Measurements from ENCODE around the gene GRID2. TPM values are rescaled to one million over a fixed set of nuclear protein-coding genes. Genes with fewer than 3 reads are reported as not detected.

GRID2 gene
- total RNA-seq, 1 experiment from 2014 or later = not detected

DNA sequence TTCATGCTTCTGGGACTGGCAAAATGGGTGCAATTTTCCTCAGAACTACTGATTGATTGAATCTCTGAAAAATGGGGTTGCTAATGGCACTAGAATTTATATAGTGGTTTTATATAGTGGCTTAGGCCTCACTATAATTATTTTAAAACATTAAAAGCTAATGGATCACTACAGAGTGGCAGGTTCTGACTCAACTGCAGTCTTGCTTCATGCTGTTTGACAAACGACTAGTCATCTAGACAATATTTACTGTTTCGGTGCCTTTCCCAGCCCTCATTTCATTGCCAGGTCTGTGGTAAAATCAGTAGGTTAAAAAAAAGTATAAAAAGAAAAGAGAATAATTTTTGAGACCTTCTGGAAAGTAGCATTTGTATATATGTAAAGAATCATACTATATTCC lies 1172.0 kb downstream of the GRID2 start:
- no peak for DNase-seq (ENCODE audit: low read depth)

DNA sequence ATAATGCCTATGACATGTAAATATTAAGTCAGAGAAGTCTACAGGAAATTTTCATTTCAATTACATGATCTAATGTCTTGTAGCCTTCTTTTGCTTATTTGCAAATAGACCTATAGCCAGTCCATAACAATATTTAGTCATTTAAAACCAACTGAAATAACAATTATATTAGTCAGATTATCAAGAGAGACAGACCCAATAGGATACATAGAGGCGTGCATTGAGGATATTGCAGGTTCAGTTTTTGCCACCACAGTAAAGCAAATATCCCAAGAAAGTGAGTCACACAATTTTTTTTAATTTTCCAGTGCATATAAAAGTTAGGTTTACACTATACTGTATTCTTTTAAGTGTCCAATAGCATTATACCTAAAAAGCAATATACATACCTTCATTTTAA lies 1175.0 kb downstream of the GRID2 start:
- DNase-seq (ENCODE audit: low read depth) = no peak

DNA sequence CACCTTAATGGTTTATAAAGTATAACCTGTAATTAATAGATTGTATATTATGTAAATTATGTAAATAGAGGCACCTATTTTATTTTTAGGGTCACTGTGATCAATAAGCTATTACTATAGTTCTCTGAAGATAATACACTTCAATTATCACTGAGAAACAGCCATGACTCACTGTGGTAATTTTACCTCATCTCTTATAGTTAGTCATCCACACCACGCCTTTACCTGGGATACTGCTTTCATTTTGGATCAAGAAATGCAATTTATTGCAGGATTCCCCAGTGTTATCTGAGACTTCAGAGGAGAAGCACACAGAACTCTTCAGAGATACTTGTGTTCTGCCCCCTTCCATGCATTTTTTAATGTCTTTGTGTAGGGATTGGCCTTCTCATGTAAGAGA lies 1176.7 kb downstream of the GRID2 start:
- no peak for DNase-seq (ENCODE audit: low read depth)

DNA sequence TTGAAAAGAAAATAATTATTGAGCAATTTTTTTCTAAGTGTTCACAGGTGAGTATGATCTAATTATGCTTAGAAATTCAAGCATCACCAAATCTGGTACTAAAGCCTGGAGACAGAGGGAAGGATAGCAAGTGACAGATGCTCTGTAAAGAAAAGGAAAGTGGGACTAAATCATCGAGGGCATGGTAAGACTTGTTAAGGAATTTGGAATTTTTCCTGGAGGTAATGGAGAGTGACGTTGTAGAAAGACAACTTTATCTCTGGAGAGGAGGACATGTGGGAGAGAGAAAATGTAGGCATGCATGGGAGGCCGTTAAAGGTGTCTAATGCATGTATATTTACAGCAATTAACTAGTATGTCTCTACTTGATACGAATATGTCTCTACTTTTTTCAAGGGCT lies 1191.6 kb downstream of the GRID2 start:
- no peak for DNase-seq (ENCODE audit: low read depth)

DNA sequence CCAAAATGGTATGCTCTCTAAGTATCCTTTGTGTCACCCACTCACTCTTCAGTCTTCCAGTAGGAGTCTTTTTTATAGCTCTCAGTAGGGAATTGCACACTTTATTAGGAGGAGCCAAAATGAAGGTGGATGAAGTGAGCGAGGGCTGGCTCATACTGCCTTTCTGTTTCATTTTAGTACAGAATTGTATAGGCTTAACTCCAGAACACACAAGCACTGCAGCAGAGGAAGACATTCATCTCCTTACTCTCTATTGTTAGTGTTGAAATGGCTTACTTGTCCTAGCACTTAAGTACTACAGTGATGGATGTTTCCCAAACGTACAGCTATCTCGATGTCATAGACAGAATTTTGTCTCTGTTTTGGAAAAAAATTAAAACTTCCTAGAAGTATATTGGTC lies 1197.5 kb downstream of the GRID2 start:
- no peak for DNase-seq (ENCODE audit: low read depth)

DNA sequence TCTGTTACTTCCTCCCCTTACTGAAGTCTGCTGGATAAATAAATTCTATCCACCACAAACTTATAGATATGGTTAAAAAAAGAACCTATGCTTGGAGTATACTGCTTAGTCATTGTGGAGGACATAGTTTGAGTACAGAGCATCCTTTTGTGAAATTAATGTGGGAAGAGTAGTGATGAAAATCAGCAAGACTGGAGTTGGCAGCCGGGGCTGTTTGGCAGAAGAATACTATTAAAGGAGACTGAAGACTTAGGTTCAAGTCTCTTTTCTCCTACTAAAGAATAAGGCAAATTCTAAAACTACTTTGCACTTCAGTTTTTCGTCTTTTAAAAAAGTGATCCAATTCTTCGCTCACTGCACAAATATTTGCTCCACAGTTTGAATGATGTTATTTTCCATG lies 1198.2 kb downstream of the GRID2 start:
- no peak for DNase-seq (ENCODE audit: low read depth)

DNA sequence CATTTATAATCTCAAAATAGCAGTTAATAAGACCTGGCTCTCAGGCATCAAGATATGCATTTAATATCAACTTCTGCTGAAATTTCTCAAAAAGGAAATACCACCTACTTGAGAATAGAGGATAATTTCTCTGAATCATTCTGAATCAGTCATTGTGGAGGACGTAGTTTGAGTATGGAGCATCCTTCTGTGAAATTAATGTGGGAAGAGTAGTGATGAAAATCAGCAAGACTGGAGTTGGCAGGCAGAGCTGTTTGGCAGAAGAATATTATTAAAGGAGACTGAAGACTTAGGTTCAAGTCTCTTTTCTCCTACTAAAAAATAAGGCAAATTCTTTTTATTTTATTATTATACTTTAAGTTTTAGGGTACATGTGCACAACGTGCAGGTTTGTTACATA lies 1199.2 kb downstream of the GRID2 start:
- no peak for DNase-seq (ENCODE audit: low read depth)

DNA sequence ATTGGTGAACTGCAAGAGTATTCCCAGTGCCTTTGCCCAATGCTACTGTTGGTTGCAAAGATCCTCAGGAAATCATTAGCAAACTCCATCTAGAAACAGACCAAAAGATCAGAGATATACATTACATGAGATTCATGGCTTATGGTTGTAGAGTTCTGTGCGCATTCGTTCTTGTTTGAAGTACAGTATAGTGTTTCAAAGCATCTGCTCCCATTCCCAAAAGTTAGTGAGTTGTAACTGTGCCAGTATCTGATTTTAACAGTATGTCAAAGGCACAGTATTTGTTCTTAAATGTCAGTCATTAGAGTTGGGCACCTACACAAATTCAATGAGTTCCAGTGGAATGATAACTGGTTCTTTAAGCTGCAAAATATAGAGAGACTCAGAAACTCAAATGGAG lies 1210.1 kb downstream of the GRID2 start:
- no peak for DNase-seq (ENCODE audit: low read depth)

DNA sequence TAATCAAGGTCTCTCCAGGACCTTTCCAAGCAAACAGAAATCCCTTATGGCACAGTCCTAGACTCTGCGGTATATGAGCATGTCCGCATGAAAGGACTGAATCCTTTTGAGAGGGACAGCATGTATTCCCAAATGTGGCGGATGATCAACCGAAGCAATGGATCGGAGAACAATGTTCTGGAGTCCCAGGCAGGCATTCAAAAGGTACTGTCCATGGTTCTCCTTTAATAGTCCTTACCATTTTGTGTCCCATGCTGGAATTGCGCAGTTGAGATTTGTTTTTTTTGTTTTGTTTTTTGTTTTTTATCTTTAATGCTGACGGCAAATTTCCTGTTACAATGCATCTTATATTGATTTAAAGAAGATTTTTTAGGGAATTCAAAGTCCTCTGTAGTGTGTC lies 1211.4 kb downstream of the GRID2 start:
- no peak for DNase-seq (ENCODE audit: low read depth)

DNA sequence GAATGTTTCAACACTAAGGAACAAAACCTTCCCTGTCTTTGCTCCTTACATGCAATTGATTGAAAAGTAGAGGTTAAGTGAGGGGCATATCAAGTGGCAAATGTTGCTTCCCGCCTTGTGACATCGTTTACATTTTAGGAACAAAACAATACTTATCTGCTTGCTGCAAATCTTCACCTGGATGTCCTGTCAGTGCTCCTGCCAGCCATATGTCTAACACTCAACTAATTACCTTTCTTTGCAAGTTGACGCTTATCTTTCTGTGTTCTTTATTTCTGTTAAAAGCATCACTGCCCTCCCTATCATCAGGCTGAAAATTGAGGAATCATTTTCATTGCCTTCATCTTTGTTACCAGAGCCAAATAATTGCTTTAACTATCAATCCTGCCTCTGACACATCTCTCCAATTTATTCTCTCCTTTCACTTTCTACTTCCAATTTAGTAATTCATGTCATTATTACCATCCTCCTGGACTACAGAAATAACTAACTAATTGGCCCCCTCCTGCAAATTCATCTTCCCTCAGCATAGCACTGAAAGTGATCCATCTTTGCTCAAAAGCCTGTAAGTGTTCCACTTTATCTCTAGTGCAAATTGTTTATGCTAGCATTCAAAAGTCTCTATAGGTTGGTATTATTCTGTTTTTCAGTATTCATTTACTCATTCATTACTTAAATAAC lies 1226.1 kb downstream of the GRID2 start:
- no peak for DNase-seq (ENCODE audit: low read depth)

DNA sequence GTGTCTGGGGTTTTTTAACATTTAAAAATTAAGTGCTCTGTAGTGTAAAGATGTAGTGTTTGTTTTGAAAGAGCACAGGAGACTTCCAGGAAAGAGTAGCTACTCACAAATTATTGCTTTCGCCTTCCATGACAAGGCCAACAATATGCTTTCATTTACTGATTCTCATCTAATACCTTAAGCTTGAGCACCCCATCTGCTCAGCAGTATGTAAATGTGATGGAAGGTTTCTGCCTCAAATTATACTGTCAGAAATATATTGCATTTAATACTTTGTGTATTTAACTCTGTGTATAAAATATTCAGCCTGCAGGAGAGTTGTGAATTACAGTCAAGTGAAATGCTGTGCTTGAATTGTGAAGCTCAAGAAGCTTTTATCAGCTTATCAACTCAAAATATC lies 1228.5 kb downstream of the GRID2 start:
- DNase-seq (ENCODE audit: low read depth) = no peak

DNA sequence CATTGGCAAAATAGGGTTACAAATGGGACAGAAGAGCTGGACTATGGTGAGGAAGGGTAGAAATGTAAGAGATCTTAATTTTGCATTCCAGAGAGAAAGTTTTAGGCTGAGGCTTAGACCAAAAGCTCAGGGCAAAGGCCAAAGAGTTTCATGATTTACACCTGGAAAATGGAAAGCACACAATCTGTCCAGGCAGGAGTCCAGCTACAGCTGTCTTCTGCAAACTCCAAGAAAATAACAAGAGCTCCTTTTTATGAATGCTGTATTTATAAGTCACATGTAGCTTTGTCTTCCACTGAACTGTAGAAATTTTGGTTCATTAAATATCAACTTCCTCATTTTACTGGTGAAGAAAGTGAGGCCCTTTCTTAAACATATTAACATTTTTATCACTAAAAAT lies 1236.8 kb downstream of the GRID2 start:
- DNase-seq (ENCODE audit: low read depth) = no peak

DNA sequence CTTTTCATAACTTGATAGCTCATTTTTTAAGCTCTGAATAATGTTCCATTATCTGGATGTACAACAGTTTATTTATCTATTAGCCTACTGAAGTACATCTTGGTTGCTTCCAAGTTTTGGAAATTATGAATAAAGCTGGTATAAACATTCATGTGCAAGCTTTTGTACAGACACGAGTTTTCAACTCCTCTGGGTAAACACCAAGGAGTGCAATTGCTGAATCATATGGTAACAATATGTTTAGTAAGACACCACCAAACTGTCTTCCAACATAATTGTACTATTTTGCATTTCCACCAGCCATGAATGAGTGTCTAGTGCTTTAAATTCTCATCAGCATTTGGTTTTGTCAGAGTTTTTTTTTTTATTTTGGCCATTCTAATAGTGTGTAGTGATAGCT lies 1258.1 kb downstream of the GRID2 start:
- DNase-seq (ENCODE audit: low read depth) = no peak

DNA sequence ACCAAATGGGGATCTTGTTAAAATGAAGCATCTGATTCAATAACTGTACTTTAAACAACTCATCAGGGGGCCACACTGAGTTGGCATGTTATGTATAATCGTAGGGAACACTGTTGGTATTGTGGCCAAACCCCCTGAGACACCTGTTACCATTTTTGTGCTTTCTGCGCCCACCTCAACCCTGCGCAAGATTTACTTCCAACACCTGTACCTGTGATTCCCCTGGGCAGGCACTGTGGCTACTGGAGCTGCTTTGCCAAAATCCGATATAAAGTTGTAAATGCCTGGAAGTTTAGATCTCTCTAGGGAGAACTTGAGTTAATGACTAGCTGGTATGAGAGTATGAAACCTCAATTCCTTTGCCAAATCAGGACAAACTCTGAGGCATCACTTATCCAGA lies 1265.0 kb downstream of the GRID2 start:
- DNase-seq (ENCODE audit: low read depth) = no peak

DNA sequence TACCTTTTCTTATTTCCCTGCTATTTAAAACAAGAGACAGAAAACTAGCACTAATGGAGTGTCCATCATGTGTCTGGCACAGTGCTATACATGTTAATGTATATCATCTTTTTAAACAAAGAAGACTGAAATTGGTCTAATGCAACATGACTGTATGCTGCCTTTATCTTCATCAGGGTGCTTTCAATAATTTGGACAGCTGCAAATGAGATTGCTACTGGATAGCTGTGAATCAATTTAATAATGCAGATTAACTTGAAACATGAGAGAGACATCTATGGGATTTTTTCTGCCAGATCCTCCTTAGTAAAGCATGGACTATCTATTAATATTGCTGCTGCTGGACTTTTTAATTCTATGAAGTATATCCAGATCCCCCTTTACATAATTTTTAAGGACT lies 1269.5 kb downstream of the GRID2 start:
- no peak for DNase-seq (ENCODE audit: low read depth)

DNA sequence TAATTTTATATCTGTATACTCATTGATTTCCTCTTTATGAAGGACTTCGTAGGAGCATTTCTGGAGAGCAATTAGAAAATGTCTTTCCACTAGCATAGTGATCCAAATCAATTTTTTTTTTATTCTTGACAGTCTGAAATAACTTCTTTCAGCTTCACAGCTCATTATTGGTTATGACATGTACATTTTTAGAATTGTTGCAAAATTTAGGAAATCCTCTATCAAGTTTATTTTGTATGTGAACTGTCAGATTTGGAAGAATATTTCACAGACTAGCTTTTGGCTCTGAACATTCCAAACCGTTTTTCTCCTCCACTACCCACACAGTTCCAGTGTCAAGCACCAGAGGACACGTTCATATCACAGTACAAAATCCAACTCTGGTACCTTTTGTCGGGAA lies 1275.2 kb downstream of the GRID2 start:
- DNase-seq (ENCODE audit: low read depth) = no peak

DNA sequence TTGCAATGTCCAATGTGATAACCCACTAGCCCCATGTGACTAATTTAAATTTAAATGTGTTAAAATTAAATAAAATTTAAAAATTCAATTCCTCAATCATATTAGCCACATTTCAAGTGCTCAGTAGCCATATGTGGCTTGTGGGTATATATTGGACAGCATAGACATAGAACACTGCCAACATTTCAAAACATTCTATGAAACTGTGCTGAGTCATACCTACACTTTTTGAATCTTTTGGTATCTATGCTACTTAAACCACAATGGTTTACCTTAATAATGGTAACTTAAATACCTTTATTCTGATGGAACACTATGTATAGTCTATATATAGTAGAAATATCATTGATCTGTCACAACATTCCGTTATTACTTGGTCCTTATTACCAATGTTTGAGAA lies 1301.4 kb downstream of the GRID2 start:
- peak; percentile 7 for DNase-seq (ENCODE audit: low read depth)

DNA sequence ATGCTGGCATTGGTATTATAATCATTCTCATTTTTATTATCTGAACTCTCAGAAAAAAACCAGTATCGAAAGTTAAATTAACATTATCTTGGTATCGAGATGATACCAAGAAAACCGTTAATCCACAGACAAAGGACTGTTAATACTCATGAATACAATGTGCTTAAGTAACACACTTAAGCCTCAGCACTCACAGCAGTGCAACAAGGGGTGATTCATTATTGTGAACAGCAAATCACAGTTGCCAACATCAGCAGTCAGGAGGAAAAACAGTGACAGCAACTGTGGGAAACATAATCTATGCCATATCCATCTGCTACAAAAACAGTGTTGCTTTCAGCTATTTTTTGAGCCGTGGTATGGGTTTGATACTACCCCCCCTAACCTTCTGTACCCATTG lies 1313.8 kb downstream of the GRID2 start:
- peak; percentile 35 for DNase-seq (ENCODE audit: low read depth)

DNA sequence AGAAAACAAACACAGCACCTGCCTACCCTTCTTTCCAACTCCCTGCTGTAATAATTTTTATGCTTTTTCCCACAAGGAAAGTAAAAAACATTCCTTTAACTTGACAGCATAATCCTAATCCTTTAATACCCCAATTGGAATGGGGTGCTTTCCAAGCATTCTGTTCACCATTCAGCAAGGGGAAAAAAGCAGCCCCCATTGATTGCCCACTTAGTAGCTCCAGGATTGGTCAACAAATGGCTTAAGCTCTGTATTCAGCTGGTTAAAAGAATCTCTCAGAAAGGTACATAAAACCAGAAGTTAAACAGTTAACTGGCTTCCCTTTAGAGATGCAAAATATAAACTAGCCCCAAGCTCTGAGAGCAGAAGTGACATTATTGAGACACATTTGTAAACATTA lies 1330.0 kb downstream of the GRID2 start:
- no peak for DNase-seq (ENCODE audit: low read depth)

DNA sequence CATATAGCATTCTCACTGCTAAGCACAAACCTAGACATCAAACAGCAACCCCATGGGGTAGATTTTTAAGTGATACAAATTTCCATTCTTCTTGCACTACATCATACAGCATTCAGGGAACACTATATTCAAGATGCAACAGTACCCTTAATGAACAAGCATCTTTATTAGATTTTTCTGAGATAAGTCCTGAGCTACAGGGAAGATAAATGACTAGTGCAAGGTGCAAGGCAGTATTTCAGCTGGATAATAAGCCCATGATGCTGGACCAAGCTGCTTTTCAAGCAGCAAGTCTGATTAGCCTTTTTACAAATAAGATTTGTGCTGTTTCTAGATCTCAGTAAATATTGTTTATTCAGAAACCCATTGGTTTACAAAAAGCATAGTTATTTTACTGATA lies 1332.2 kb downstream of the GRID2 start:
- no peak for DNase-seq (ENCODE audit: low read depth)

DNA sequence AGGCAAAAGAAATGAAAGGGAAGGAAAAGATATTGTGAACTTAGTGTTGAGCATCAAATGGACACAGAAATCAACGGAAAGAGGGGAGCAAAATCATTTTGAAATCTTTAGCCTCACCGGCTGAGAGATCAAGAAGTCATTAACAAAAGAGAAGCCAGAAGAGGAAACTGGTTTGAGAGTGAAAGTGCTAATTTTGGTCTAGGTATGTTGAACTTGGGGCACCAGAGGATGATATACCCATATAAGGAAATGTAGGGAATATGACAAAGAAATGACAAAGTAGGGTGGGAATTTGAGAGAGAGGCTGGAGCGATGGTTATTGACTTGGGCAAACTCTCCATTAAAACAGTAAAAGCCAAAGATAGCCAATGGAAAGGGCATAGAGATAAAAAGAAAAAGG lies 1341.4 kb downstream of the GRID2 start:
- DNase-seq (ENCODE audit: low read depth) = no peak

DNA sequence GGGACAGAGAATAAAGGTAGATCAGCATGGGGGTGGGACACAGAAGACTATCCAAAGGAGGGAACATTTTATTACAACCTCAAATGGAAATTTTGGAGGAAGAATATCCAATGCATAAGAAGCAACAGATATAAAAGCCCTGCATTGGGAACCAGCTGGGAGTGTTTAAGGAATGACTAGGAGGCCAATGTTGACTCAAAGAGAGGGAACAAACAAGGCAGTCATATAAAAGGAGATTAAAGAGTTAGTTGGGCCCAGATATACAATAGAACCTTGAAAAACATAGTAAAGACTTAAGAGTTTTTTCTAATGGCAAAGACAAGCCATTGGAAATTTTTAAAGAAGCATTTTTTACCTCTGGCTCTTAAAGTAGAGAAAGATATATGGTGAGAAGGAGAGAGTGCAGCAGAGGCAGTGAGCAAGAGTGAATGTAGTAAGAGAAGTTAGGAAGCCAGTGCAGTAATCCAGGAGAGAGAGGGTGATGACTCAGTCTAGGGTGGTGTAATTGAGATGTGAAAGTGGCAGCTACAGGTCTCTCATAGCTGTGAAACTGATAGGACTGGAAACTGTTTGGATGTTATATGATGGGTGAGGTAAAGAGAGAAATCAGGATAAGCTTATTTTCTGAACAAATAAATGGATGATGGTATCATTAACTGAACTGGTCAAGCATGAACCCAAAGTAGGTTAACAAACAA lies 1342.6 kb downstream of the GRID2 start:
- DNase-seq (ENCODE audit: low read depth) = peak; percentile 76

DNA sequence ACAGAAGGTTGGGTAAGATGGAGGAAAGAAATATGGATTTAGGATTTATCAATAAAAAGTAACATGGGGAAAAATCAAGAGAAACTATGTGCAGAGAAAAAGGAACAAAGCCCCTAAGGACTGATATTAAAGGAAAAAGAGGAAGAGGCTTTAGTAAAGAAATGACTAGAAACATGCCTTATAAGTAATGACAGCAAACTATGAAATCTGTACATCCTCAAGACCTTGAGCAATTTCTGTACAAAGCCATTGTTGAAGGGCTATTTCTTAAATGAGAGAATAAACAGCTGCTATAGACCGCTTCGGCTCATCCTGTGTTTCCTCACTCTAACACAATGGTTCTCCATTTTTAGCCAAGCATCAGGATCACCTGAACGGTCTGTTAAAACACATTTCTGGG lies 1344.5 kb downstream of the GRID2 start:
- DNase-seq (ENCODE audit: low read depth) = no peak

Measured in HT1080 (cell line).